Measurements from ENCODE around the gene EPS8L1. TPM values are rescaled to one million over a fixed set of nuclear protein-coding genes. Genes with fewer than 3 reads are reported as not detected.

Gene EPS8L1
- total RNA-seq, 2 donors from 2014 or later: 0.38 to 2.1 TPM

DNA sequence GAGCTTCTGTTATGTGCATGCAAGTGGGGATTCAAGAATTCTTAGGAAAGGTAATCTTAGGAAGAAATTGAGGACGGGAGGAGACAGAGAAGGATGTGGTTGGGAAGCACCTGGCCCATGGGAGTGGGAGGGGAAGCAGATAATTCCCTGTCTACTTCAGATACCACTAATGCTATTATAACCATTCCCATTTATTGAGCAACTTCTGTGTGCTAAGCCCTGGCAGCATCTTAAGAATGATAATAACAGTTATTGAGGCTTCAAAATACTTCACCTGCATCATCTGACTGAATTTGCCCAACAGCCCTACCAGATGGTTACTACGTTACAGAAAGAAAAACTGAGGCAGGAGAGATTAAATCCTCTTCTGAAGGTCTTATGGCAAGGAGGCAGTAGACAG, 1.4 kb downstream of the EPS8L1 start:
- intact Hi-C loops (cut with DNase I): no loop called here
- no peak for DNase-seq (ENCODE audit: low spot score)

DNA sequence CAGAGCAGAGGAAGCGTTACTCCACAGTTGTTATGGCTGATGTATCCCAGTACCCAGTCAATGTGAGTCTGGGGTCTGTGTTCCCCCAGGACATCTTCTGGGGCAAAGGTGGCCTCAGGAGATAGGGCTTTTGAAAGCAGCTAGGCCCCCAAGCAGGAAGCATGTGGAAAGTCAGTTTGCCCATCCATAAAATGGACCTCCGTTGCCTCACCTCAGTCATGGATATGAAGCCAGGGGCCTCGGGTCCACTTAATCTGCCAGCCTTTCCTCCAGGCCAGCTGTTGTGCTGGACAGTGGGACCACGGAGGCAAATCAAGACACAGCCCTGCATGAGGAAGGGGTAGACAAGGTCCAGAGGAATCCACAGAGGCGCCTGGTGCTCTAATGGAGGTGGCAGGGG, 3.3 kb downstream of the EPS8L1 start:
- intact Hi-C loops (cut with DNase I): no loop called here

DNA sequence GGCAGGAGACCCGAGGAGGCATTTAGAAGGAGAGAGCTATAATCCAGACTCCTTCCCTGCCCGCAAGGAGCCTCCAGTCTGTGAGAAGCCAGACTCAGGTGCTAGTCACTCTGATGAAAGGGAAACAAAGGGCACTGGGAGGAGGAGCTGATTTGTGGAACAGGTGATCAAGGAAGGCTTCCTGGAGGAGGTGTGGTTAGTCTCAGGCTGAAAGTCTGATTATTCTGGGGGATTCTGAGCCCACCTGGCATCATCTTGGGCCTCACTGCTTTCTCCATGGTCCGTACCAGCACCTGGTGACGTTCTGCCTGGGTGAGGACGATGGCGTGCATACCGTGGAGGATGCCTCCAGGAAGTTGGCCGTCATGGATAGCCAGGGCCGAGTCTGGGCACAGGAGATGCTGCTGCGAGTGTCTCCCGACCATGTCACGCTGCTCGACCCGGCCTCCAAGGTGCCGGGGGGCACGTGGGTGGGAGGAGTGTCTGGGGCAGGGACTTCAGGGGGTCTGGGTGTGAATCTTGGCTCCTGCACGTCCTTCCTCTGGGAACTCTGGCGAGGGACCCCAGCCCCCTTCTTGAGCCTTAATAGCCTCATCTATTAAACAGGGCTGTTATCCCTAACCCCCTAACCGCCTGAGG, 3.9 kb downstream of the EPS8L1 start:
- intact Hi-C loops (cut with DNase I): no loop called here
- no peak for DNase-seq (ENCODE audit: low spot score)

More for the DNA sequence above, 3.3 kb downstream of the EPS8L1 start:
- no peak for DNase-seq (ENCODE audit: low spot score)

DNA sequence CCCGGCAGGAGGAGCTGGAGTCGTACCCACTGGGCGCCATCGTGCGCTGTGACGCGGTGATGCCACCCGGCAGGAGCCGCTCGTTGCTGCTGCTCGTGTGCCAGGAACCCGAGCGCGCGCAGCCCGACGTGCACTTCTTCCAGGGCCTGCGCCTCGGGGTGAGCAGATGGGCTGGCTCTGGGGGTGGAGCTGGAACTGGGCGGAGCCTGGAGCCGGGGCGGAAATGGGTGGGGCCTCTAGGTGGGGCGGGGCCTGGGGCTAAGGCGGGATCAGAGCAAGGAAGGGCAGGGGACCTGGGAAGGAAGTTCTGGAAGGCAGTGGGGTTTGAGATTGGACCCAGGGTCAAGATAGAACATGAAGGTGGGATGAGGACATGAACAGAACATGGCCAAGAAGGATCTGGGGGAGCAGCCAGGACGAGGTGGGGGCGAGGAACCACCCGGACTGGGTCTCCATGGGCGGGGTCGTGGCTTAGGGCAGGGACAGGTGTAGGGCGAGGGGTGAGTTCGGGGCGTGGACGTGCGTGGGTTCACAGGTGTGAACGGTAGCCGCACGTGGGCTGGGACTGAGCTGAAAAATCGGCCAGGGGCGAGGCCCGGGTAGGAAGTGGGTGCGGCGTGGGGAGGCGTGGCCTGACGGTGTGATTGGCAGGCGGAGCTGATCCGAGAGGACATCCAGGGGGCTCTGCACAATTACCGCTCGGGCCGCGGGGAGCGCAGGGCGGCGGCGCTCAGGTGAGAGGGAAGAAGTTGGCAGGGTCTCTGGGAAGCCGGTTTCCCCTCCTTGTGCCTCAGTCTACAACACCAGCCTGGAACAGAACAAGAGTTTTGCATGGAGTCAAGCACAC, 4.7 kb downstream of the EPS8L1 start:
- intact Hi-C loops (cut with DNase I): no loop called here
- peak; percentile 92 for DNase-seq (ENCODE audit: low spot score)

DNA sequence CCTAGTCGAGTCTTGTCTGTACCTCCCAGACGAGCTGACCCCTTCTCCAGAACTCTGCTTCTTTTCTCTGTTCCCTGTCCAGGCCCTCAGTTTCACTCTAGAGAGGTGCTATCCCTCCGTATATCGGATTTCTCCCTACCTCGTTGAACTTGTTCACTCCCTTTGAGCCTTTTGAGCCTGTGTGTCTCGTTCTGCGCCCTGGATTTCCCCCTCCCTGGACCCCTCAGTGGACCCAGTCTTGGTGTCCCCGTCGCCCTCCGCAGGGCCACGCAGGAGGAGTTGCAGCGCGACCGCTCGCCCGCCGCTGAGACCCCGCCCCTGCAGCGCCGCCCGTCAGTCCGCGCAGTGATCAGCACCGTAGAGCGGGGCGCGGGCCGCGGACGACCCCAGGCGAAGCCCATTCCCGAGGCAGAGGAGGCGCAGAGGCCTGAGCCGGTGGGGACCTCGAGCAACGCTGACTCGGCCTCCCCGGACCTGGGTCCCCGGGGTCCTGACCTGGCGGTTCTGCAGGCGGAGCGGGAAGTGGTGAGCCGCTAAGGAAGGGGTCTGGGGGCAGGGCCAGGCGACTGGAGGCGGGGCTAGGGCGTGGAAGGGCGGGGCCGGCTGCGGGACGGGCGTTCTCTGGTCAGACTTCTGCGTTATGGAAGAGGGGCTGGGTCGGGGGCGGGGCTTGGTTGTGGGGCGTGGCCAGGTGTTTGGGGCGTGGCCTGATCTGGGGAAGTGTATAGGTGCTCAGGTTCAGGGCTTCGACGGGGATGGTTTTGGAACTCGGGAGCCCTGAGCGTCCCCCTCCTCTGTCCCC, 5.5 kb downstream of the EPS8L1 start:
- DNase-seq (ENCODE audit: low spot score): peak; percentile 94
- intact Hi-C loops (cut with DNase I): no loop called here

DNA sequence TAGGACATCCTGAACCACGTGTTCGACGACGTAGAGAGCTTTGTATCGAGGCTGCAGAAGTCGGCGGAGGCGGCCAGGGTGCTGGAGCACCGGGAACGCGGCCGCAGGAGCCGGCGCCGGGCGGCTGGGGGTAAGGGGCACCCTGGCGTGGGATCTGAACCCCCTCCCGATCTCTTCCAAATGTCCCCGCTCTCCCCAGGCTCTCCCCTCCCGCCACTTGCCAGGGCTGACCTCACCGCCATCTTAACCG, 6.0 kb downstream of the EPS8L1 start:
- intact Hi-C loops (cut with DNase I): no loop called here
- no peak for DNase-seq (ENCODE audit: low spot score)

DNA sequence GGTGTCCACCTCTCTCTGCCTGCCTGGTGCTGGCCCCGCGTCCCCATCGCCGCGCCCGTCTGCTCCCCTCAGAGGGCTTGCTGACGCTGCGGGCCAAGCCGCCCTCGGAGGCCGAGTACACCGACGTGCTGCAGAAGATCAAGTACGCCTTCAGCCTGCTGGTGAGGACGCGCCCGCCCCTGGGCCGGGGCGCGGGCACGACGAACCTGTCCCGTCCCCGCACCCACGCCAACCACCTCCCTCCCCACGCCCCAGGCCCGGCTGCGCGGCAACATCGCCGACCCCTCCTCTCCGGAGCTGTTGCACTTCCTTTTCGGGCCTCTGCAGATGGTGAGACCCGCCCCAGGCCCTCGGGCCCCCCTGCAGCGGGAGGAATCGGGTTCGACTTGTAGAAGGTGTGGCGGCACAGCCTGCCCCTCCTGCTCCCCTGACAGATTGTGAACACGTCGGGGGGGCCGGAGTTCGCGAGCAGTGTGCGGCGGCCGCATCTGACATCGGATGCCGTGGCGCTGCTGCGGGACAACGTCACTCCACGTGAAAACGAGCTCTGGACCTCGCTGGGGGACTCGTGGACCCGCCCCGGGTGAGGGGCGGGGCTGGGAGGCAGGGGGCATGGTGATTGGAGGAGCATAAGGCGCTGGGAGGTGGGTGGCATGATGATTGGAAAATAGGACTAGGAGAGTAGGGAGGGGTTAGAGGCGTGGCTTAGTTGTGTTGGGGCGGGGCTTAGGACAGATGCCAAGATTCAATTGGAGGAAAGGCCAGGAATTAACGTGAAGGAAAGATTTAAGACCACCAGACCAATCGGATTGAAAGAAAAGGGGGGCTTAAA, 6.6 kb downstream of the EPS8L1 start:
- no peak for DNase-seq (ENCODE audit: low spot score)
- intact Hi-C loops (cut with DNase I): no loop called here

DNA sequence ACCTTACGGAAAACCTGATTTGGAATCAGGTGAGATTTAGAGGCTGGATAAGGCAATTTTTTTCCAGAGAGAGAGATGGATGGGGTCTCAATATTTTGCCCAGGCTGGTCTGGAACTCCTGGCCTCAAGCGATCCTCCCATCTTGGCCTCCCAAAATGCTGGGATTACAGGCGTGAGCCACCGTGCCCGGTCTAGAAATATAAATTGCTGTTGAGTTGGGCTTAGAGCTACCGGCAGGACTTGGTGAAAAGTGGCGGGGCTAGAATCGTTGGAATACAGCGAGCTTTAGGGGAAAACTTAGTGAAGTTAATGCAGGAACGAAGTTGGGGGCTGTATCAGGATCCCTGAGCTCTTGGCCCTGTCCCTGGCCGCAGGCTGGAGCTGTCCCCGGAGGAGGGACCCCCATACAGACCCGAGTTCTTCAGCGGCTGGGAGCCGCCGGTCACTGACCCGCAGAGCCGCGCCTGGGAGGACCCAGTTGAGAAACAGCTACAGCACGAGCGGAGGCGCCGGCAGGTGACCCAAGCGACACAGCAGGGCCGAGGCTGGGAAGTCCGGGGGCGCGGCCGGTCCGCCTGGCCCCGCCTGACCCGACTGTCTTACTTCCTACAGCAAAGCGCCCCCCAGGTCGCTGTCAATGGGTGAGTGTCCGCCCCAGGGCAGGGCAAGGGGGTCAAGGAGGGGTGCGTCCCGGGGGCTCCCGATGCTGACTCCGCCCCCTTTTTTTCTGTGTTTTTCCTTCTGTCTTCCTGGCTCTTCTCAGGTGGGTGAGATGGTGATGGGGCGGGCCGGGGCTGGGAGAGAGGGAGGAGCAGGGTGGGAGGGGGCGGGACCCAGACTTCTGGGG, 7.6 kb downstream of the EPS8L1 start:
- DNase-seq (ENCODE audit: low spot score): no peak
- intact Hi-C loops (cut with DNase I): no loop called here

DNA sequence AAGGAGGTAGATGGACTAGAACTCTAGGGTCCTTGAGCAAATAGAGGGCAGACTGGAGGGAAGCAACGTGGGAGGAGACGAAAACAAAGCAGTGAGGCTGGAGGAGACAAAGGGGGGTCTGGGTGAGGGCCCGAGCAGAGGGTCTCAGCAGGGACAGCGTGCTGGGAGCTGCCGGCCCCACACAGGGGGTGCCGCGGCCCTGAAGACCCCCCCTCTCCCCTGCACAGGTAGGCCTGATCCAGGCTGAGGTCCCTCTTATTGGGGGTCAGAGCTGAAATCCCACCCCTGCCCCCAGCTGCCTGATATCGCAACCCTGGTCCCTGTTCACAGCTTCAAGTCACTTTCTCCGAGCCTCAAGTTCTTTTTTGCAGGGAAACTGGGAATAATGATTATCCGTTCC, 8.7 kb downstream of the EPS8L1 start:
- intact Hi-C loops (cut with DNase I): no loop called here
- DNase-seq (ENCODE audit: low spot score): no peak

DNA sequence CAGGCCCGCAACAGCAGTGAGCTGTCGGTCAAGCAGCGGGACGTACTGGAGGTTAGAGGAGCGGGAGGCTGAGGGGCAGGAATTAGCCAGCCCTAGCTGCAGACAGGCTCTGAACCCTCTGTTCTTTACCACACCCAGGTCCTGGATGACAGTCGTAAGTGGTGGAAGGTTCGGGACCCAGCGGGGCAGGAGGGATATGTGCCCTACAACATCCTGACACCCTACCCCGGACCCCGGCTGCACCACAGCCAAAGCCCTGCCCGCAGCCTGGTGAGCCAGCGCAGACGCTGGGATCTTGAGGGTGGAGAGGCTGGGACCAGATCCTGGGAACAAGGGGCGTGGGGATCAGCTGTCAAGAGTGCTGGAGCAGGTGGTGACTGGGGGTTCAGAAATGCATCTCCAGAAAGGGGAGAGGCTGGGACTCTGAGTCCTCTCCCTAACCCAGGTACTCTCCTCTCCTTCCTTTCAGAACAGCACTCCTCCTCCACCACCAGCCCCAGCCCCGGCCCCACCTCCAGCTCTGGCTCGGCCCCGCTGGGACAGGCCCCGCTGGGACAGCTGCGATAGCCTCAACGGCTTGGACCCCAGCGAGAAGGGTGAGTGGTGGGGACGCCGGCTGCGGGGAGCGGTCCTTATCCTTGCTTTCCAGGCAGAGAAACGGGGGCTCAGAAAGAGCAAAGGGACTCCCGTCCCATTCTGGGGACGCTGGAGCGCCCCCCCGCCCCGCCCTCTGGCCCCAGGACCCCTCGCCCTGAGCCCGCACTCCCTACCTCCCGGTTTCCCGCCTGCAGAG, 10.4 kb downstream of the EPS8L1 start:
- intact Hi-C loops (cut with DNase I): no loop called here
- DNase-seq (ENCODE audit: low spot score): no peak

DNA sequence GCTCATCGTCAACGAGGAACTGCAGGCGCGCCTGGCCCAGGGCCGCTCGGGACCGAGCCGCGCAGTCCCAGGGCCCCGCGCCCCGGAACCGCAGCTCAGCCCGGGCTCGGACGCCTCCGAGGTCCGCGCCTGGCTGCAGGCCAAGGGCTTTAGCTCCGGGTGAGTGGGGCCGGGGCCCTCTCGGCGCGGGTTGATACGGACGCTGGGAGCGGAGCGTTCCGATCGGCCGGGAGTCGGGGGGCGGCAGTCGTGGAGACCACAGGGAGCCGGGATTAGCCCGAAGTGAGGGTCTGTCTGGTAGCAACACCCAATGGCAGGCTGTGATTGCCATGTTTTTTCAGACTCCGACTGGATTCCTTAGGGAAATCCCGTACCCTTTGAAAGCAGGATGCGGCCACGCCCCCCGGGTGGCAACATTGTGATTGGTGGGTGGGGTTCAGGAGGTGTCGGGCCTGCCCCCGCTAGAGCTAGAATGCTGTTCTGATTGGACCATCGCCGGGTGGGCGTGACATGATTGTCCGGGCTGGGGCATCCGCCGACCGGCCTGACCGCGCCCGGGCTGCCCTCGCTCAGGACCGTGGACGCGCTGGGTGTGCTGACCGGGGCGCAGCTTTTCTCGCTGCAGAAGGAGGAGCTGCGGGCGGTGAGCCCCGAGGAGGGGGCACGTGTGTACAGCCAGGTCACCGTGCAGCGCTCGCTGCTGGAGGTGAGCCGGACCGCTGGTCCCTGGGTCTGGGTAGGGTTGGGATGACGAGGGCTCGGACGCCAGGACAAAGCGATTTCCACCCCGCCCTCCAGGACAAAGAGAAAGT, 11.3 kb downstream of the EPS8L1 start:
- intact Hi-C loops (cut with DNase I): no loop called here
- peak; percentile 97 for DNase-seq (ENCODE audit: low spot score)

DNA sequence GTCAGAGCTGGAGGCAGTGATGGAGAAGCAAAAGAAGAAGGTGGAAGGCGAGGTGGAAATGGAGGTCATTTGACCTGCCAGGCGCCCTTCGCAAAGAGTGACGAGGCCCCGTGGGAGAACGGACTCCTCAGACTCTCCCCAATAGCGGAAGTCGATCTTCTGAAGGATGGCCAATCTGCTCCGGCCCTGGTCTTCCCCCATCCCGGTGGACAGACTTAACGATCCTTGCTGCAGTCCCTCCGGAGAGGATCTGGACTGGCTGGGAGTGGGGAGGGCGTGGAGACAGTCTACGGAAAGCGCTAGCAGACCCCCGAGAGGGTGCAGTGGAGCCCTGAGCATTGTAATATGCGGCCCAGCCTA, 11.9 kb downstream of the EPS8L1 start:
- intact Hi-C loops (cut with DNase I): no loop called here
- no peak for DNase-seq (ENCODE audit: low spot score)

DNA sequence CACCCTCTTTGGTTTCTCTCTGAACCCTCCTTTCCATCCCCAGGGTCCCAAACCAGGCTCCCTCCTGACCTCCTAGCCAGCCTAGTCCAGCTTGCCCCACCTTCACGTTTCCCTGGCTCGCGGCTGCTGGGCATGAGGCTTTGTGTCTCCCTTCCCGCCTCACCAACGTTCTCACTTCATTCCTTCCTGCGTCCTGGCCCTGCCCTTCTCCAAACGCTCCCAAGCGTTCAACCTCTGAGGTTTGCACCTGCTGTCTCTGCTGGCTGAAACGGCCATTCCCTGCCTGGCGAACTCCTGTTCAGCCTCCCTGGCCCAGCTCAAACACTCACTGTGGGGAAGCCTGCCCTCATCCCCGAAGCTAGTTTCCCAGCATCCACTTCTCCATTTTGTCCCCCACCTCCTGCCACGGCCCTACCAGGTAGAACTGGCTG, 12.4 kb downstream of the EPS8L1 start:
- intact Hi-C loops (cut with DNase I): no loop called here
- DNase-seq (ENCODE audit: low spot score): no peak

DNA sequence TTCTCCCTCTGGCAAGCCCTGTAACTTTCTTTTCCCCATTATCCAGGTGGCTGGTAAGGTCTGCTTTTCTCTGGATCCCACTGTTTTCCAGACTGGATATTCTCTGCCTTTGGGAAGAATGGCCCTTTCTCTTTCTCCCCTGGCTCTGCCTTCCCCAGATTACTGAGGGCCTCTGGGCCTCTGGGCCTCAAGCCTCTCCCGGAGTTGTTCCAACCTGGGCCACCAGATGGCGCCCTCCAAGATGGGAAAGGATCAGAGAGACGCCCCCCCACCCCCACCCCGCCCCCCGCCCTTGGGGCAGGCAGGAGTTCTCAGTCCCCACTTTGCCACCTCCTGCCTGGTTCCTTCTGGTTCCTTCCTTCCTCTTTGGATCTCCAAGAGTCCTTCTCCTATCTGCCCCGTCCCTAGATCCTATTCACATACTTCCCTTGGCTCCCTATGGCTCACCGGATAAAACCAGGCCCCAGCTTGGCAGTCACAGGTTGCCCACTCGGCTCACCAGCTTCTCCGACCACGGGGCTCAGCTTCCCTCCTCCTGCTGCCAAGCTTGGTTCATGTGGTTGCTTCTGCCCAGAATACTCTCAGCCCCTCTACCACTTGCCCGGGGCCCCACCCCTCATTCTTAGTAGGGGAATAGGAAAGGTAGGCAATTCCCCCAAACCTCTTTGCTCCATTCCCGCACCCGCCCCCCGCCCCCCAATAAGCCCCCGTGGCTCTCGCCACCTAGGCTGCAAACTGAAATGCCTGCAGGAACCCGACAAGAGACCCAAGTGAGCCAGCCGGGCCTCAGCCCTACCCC, 13.1 kb downstream of the EPS8L1 start:
- DNase-seq (ENCODE audit: low spot score): peak; percentile 91
- intact Hi-C loops (cut with DNase I): no loop called here

DNA sequence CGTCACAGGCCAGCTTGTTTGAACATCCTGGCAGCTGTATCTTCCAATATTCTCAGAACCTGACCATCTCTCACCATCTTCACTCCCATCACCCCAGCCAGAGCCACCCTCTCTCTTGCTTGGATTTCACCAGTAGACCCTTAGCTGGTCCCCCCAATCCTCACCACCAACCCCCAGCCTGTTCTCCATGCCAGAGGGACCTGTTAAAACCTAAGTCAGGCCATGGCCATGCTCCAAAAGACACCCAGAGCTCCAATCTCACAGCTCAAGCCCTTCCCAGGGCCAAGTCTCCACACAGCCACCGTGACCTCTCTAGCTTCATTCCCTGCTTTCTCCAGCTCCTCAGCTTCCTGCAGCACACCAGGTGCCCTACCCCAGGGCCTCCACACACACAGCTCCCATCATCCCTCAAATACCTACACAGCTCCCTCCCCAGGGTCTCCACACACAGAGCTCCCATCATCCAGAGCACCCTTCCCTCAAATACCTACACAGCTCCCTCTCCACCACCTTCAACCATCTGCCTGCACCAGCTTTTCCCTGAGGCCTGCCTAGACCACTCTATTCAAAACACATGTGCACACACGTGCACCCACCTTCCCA, 13.8 kb downstream of the EPS8L1 start:
- DNase-seq (ENCODE audit: low spot score): no peak
- intact Hi-C loops (cut with DNase I): no loop called here

DNA sequence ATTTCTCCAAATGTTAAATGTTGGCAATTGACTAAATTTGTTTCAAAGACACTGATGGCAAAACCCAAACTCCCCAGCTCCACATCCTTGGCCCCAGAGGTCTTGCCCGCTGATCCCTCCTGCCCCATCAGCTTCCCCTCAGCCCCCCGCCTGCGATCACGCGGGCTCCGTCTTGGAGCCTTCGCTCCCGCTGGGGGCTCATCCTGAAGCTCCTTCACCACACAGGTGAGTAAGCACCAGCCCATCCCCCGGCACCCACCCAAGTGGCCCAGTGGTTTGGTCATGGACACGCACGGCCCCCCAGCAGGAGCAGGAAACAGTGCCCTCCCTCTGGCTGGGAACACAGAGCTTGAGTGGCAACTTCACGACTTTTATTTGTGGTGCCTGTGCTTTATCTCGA, 14.9 kb downstream of the EPS8L1 start:
- no peak for DNase-seq (ENCODE audit: low spot score)
- intact Hi-C loops (cut with DNase I): no loop called here
